Measurements from ENCODE around the gene GASK1B.
A peak's percentile ranks its signal among the peaks of the same experiment; 100 is the strongest.

GASK1B gene

DNA sequence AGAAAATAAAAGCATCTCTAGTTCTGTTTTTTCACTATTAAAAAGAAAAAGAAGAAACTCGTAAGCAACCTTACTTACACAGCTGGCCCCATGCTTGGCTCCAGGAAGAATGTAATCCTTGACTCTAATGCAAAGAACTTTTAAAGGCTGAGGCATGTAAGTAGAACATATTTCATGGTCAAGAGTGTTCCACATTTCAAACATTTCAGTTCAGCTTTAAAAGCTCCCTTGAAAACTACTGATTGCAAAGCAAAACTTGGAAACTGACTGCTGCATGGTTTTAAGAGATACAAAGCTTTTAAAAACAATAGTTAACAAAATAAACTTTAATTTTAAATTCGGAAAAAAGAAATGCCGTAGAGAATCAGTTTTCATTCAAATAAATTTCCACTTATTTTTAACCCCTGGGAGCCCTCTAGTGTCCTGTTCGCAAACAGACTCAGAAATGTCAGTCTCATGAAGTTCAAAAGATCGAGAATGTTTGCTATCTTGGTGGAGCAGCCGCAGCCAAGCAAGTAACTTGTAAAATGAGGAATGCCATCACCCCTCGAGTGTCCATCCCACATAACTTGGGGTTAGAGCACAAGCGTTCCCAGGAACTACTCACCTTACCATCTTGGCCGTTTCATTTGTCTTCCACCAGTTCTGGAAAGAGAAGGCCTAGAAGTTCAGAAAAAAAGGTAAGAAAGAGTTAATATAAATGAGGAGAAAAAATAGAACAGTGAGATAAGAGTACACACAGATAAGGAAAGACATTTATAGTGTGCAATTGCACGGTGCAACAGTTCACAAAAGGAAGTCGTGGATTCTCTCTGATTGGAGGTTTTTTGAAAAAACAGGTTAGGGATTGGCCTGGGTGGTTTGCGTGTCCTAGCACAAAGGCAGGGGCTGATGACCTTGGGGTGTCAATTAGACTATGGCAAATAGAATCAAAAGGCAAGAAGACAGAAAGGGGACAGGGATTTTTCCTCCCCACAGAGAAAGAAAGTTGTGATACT lies at the start of gene GASK1B:
TSS of gene GASK1B (minus strand) at position 765 of the 998 bp plus-strand sequence. CDS start 1,650 bp downstream, outside the sequence.
- DNase-seq (ENCODE audit: low spot score), result peak; percentile 71

DNA sequence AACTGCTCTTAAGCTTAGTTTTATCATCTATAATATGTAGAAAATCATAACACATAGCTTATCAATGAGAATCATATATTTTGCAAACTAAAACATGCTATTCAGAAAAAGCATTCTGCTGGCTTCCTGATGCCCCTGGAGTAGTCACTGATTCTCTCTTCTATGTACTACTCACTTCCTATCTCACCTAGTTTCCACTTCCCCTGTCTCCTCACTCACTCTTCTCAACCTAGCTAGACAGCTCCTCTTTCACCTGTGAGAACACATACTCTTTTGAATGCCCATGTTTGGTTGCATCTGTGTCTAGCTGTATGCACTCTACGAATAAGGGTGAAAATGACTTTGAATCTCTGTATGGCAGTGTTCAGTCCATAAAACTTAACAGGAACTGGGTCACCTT lies 46.8 kb upstream of the GASK1B start:
- DNase-seq (ENCODE audit: low spot score), result no peak

- DNase-seq (ENCODE audit: low spot score), result no peak
Observed at GRCh38 chr4:158217763-158218162, 44.9 kb upstream of the GASK1B start.

GRCh38 chr4:158214856-158215255 lies 42.0 kb upstream of the GASK1B start:
- DNase-seq (ENCODE audit: low spot score), result no peak

- DNase-seq (ENCODE audit: low spot score), result no peak
Observed at GRCh38 chr4:158213466-158213865, 40.6 kb upstream of the GASK1B start.

DNA sequence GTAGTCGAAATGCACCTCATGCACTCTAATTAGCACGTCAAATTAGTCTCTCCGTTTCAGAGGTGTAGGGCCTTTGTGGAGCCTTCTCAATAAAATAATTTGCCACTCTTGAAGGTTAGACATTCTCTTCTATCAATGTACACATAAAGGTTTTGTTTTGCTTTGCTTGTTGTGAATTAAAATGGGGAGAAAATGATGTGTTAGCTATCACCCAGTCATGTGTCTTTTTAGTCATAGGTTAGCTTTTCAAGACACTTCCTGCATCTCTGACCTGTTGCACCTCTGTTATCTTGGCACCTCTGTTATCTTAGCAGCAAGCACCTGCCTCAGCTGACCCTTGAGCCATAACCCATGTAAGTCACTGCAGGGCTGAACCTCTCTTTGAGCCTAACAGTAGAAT lies 38.4 kb upstream of the GASK1B start:
- no peak for DNase-seq (ENCODE audit: low spot score)

DNA sequence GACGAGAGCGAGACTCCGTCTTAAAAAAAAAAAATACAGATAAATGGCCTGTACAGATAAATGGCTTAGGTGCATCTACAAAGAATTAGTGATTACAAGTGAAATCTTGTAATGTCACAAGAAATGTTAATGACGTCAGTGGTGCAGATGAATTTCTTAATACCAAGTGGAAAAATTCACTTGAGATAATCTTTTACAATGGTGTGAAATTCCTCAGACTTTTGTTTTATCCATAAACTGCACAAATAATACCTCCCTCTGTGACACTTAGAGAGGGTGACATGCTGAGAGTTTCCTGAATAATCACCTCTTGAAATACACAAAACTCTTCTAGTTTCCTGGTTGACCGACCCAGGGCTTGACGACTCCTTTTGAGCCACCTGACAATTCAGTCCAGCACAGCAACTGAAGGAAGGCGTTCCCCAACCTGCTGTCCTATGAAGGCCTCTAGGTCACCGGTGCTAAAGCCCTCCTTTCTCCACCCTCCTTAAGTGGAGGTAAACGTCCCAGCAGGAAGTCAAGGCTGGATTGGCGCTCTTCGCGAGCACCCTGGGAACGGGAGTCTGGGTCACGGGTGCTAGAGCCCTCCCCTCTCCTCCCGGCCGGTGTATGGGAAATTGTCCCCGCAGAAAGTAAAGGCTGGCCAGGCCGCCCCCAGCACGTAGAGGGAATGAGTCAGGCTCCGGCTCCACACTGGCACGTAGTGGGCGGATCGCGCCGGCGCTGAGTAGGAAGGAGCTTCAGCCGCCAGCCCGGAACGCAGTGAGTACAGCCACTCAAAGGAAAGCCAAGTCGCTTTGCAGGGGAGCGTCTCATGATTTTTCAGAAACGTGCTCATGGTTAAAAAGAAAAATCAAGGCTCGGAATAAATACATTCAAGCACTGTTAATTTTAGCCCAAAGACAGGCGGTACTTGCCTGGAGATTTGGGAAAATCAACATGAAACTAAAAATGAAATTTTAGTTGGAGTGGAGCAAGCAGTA lies 37.3 kb upstream of the GASK1B start, which contains the start of gene TMEM144:
TSS of gene TMEM144 (plus strand) at position 662 of the 983 bp plus-strand sequence. CDS start 2,182 bp downstream, outside the sequence.
- peak; percentile 98 for DNase-seq (ENCODE audit: low spot score)

GRCh38 chr4:158208963-158209640 lies 36.3 kb upstream of the GASK1B start:
- DNase-seq (ENCODE audit: low spot score), result peak; percentile 61

DNA sequence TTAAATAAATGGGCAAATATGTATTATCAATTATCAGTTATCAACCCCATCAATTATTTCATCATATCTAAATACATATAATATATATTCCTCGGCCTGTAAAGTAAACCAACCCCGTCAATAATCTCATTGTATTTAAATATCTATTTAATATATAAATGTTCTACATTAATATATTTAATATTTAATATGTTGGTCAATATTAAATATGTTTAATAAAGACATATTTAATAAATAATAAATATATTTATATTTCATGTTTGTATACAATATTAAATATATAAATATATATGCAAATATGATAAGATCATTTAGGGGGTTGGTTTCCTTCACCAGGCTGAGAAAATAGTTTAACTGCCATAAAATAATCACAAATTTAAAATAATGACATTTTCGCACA lies 31.1 kb upstream of the GASK1B start:
- no peak for DNase-seq (ENCODE audit: low spot score)

- no peak for DNase-seq (ENCODE audit: low spot score)
Observed at GRCh38 chr4:158203436-158203835, 30.6 kb upstream of the GASK1B start.

DNA sequence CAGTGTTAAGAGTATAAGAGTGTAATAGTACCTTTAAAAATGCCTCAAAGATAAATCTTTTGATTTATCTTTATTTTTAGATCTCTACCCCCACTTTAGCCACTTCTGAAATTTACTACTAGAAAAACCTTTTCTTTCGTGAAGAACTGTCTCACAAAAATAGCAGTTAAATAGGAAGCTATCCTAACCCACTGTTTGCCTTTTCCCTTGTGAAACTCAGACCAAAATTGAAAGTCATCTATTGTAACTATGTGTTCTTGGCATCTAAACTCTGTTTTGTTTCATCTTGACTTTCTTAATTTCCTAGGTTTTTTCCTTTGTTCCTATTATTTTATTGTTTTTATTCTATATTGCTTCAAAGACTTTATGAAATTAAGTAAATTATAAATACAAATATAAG lies 29.7 kb upstream of the GASK1B start:
- DNase-seq (ENCODE audit: low spot score), result no peak

GRCh38 chr4:158201876-158202275 lies 29.1 kb upstream of the GASK1B start:
- DNase-seq (ENCODE audit: low spot score), result no peak

- no peak for DNase-seq (ENCODE audit: low spot score)
Observed at GRCh38 chr4:158201322-158201721, 28.5 kb upstream of the GASK1B start.

DNA sequence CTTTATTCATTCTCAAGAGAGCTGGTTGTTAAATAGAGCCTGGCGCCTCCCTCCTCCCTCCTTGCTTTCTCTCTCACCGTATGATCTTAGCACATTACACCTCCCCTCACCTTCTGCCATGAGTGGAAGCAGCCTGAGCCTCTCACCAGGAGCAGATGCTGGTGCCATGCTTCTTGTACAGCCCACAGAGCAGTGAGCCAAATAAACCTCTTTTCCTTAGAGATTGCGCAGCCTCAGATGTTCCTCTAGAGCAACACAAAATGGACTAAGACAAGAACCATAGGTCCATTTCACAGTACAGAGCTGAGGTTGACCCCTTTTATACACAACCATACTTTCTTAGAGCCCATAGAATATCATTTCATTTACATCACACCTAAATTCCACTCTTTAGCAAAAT lies 27.4 kb upstream of the GASK1B start:
- DNase-seq (ENCODE audit: low spot score), result no peak

DNA sequence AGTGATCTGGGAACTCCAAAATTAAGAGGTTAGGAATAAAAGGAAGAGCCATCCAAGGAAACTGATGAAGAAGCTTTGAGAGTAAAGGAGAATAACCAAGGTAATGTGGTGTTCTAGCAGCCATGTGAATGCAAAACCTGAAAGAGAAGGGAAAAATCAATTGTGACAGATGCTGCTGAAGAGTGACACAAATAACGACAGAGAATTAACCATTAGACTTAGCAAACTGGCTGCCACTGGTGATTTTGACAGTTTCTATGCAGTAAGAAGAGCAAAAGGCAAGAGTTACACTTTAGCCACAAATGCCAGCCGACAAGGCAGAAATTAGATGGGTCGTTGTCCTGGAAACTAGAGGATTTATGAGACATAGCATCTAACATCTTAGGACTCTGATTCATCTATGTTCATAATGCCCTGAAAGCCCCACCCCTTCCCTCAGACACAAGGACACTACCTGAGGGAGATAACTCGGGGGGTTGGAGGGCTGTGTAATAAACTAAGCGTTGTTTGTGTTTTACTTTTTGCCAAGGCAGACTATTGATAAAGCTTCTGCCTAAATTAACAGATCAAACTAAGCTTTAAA lies 24.5 kb upstream of the GASK1B start:
- no peak for DNase-seq (ENCODE audit: low spot score)

DNA sequence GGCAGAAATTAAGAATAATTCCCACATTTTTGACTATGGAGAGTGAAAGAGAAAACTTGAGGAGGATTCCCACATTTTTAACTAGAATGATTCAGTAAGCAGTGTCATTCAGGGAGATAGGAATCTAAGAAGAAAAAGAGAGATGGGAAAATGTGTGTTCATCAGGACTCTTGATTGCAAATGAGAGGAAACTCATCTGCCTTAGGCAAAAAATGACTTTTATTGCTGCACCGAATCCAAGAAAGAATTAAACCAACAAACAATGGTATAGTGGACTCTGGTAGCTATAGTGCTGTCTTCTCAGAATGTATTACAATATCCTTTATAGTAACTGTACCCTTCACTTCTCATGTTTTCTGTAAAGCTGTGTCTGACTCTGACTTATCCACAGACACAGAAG lies 22.5 kb upstream of the GASK1B start:
- no peak for DNase-seq (ENCODE audit: low spot score)

- peak; percentile 80 for DNase-seq (ENCODE audit: low spot score)
Observed at GRCh38 chr4:158193171-158193749, 20.4 kb upstream of the GASK1B start.

- no peak for DNase-seq (ENCODE audit: low spot score)
Observed at GRCh38 chr4:158192439-158193158, 19.8 kb upstream of the GASK1B start.

GRCh38 chr4:158190718-158191117 lies 17.9 kb upstream of the GASK1B start:
- DNase-seq (ENCODE audit: low spot score), result peak; percentile 61

- no peak for DNase-seq (ENCODE audit: low spot score)
Observed at GRCh38 chr4:158189422-158189821, 16.6 kb upstream of the GASK1B start.
